8988T (cell line): ENCODE results near the gene MXRA7.

Source experiments
- DNase-seq: peaks from one replicate; pipeline ENCODE4 v3.0.0; 2011

MXRA7 gene

GRCh38 chr17:76672892-76673291 is 37.9 kb downstream of the MXRA7 start:
- DNase-seq: no peak

- DNase-seq: no peak
Observed at GRCh38 chr17:76672270-76672851, 38.4 kb downstream of the MXRA7 start.

GRCh38 chr17:76671912-76672262 is 38.9 kb downstream of the MXRA7 start:
- no peak for DNase-seq

GRCh38 chr17:76671123-76671911 is 39.4 kb downstream of the MXRA7 start:
- peak; percentile 69 for DNase-seq

- DNase-seq: no peak
Observed at GRCh38 chr17:76670718-76671122, 40.0 kb downstream of the MXRA7 start.

GRCh38 chr17:76670020-76670717 is 40.6 kb downstream of the MXRA7 start:
- DNase-seq: no peak

GRCh38 chr17:76667786-76668453 is 42.8 kb downstream of the MXRA7 start:
- no peak for DNase-seq

GRCh38 chr17:76667491-76667755 is 43.3 kb downstream of the MXRA7 start:
- DNase-seq: no peak

GRCh38 chr17:76660656-76661042 is 50.1 kb downstream of the MXRA7 start:
- DNase-seq: no peak

GRCh38 chr17:76659928-76660655 is 50.7 kb downstream of the MXRA7 start:
- DNase-seq: no peak

GRCh38 chr17:76658242-76658662 is 52.5 kb downstream of the MXRA7 start:
- DNase-seq: no peak

GRCh38 chr17:76657505-76658241 is 53.1 kb downstream of the MXRA7 start:
- DNase-seq: no peak

- DNase-seq: no peak
Observed at GRCh38 chr17:76654408-76654807, 56.4 kb downstream of the MXRA7 start.

- no peak for DNase-seq
Observed at GRCh38 chr17:76650504-76650903, 60.3 kb downstream of the MXRA7 start.

- no peak for DNase-seq
Observed at GRCh38 chr17:76646712-76647111, 64.1 kb downstream of the MXRA7 start.

GRCh38 chr17:76645481-76645880 is 65.3 kb downstream of the MXRA7 start:
- no peak for DNase-seq

- DNase-seq: no peak
Observed at GRCh38 chr17:76644995-76645394, 65.8 kb downstream of the MXRA7 start.

GRCh38 chr17:76643553-76644148 is 67.1 kb downstream of the MXRA7 start, which contains the start of gene ST6GALNAC1:
Gene ST6GALNAC1, minus strand, starts transcription at chr17:76643757. Its CDS starts 119 bp downstream, at chr17:76643638.
- DNase-seq: no peak

- no peak for DNase-seq
Observed at GRCh38 chr17:76642994-76643393, 67.8 kb downstream of the MXRA7 start.

GRCh38 chr17:76642032-76642561 is 68.7 kb downstream of the MXRA7 start:
- no peak for DNase-seq

- no peak for DNase-seq
Observed at GRCh38 chr17:76641501-76641900, 69.3 kb downstream of the MXRA7 start.
